GM21737 (cell line): Measurements from ENCODE around the gene ABCG5.

Experiments used
- ATAC-seq: cut with Tn5 transposase; IDR thresholded peaks from one replicate; pipeline ENCODE4 v1.9.1; 2021; ENCODE audit warnings: mild to moderate bottlenecking, moderate library complexity; ENCODE audit not compliant: unreplicated experiment

Gene ABCG5

DNA sequence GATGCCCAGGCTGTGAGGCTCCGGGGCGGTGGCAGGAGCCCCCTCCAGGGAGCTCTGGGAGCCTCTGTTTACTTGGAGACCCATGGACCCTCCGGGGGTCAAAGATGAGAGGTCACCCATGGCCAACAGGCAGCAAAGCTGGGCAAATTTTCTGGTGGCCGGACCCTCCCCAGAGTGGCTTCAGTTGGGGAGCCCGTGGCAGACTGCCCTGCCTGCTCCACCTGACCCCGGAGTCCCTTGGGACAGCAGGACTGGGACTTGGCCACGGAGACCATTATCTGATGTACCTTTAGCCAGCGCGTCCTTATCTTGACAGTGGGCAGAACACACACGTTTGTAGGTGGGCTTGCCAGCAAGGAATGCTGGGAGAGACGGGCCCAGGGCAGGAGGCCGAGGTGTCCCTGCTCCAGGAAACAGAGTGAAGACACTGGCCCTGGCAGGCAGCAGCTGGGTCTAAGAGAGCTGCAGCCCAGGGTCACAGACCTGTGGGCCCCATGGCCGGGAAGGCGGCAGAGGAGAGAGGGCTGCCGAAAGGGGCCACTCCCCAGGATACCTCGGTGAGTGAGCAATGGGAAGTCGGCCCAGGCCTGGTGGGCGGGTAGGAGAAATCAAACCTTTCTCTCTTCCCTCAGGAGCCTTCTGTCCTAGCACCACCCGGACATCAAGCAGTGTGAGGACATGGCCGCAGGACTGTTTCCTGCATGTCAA lies at the start of gene ABCG5, which contains the start of gene ABCG8:
Gene ABCG5 (minus strand): TSS at position 280 of the 708 bp plus-strand sequence. CDS start 160 bp downstream, at position 120.
Gene ABCG8 (plus strand): TSS at position 412 of the 708 bp plus-strand sequence. CDS start 83 bp downstream, at position 495.
- ATAC-seq: no peak

DNA sequence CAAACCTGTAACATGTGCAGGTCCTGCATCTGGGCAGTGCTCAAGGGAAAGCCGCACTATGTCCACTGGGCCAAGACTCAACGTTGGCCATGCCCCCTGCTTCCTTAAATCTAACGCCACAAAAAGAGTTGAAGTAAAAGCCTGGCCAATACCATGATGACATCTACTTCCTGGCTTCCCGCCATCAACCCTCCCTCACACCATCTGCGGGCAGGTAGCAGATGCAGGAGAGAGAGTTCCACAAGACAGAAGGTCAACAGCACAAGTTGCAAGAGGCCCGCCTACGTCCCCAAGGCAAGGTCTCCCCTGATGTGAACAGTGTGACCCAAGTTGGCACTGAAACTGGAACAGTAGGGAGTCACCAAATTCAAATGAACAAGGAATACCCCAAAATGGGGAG lies 48.5 kb upstream of the ABCG5 start:
- ATAC-seq: no peak

DNA sequence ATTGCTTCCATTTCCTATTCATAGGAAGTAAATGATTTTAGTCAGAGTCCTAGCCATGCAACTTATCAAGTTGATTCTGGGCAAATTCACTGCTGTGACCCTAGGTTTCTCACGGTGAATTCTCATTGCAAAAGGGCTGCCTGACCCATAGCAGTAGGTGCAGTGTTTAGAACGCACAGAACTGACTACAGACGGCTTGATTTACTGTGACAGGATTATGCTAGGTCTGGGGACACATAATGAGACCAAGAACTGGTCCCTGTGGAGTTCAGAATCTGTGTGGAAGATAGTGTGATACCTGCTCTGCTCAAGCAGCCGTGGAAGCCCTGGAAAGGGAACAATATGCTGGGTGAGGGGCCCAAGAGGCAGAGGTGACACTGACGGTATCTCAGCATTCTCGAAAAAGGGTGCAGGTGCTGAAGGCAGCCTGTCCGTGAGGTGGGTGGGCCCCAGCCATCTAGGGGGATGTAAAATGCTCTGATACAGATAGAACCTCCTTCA lies 46.5 kb upstream of the ABCG5 start:
- ATAC-seq: no peak

DNA sequence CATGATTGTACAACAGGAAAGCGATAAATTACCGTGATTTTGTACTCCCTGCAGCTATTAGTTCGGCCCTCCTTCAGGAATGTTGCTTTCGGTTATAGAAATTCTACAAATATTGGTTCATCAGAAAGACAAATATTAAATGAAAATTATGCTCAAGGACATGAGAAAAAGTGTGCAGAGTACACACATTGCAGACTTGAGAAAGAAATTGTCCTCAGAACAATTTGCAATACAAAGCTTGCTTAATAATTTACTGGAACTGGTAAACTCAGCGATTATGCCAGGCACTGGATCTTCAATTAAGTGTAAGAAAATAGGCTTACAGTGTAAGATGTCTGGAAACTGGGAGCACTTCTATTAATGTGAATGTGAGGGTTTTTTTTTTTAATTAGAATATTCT lies 46.0 kb upstream of the ABCG5 start:
- no peak for ATAC-seq

DNA sequence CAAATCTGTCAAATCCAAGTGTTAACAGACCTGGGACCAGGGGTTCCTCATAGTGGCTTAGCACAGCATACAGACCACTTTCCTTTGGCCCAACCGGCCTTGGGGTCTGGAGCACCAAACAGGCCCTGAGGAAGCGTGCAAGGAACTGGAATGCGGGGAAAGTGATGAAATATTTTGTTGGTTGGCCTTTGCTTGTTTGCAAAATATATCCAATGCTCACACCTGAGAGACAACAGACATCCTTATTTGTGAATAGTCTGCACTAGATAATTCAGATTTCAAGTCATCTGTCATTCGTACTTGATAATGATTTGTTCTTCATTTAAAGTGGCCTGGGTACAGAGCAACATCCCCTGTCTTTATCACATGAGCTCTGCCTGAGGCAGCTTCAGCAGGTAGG lies 43.7 kb upstream of the ABCG5 start:
- no peak for ATAC-seq

DNA sequence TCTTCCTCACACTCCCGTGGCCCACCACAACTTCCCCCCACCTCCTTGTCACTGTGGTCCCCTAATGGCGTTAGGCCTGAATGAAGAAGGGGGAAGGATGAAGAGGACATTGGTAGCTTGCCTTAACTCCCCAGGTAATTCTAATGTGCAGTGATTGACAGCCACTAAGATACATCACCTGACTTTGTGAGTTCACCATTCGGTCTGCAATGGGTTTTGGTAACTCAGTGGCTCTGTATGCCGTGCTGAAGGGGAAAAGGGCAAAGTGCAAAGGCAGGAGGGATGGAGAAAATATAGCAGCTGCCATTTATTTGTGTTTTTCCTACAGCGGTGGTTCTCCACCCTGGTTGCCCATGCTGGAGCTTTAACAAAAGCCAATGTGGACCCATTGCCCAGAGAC lies 42.3 kb upstream of the ABCG5 start:
- ATAC-seq: no peak

DNA sequence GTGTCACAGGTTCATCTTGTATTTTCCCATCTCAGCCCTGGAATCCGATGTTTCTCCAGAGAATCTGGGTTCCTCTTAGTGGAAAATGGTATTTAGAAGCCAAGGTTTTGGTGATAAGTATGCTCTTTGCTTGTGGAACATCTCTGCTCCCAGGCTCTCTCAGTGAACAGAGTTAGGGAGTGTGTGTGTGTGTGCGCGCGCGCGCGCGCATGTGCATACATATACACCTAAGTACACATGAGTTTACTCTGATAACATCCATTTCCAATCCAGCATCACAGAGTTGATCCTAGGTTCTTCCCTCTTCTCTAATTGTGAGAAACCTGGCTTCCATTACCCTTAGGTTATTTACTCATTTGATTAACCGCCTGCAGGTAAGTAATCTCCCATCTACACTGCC lies 41.8 kb upstream of the ABCG5 start:
- ATAC-seq: no peak

DNA sequence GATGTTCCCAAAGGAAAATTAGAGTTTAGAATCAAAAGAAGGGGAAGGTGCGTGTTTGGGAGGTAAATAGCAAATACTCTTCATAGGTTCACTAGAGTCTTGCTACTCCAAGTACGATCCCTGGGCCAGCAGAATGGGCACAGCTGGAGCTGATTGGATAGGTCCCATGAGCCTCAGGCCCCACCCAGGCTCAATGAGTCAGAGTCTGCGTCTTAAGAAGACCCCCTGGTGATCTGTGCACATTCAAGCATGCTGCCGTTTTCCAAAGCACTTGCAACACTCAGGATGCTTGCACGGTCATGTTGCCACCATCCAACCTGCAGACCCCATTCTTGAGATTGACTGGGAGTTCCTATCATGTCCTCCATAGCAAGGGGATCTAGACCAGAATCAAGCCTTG lies 40.6 kb upstream of the ABCG5 start:
- no peak for ATAC-seq

DNA sequence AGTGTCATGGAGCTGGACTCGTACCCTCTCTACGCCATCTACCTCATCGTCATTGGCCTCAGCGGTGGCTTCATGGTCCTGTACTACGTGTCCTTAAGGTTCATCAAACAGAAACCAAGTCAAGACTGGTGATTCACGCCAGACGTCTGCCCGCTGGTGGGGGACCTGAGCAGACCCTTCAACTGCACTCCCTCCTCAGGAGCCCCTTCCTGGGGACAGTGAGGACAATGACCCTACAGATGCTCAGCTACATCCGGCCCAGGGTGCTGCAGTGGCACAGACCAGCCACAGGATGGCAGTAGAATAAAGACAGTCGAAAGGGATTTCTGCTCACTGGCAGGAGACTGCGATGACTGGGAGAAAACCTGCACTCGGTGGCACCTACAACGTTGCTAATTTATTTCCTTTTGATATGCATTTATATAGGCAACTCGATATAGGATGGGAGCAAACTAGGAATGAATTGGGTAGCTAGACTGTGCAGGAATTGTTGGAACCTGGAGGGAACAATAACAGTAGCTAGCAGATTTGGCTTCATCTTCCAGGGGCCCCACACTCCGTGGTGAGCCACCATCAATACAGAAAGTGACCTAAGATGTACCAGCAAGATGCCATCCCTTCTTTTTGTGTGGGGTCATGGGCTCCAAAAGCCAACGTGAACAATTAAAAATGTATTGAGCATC lies 39.3 kb upstream of the ABCG5 start:
- no peak for ATAC-seq

DNA sequence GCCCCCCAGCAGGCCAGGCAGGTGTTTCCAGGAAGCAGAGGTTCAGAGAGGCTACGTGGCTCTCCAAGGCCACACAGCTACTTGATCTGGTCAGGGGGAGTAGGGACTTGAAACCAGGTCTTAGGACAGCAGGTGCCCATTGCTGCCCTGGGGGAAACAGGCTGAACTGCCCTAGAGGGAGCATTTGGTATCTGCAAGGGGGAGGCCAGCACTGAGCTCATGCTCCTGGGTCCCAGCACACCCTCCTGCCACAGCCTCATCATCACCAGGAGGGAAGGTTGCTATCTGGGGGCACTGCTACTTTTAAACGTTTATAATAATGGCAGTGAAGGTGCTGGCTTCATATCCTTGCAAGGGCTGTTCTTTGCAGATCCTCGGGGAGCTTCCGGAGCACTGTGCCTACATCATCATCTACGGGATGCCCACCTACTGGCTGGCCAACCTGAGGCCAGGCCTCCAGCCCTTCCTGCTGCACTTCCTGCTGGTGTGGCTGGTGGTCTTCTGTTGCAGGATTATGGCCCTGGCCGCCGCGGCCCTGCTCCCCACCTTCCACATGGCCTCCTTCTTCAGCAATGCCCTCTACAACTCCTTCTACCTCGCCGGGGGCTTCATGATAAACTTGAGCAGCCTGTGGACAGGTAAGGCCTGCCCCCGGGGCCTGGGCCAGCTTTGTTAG lies 36.3 kb upstream of the ABCG5 start:
- no peak for ATAC-seq

DNA sequence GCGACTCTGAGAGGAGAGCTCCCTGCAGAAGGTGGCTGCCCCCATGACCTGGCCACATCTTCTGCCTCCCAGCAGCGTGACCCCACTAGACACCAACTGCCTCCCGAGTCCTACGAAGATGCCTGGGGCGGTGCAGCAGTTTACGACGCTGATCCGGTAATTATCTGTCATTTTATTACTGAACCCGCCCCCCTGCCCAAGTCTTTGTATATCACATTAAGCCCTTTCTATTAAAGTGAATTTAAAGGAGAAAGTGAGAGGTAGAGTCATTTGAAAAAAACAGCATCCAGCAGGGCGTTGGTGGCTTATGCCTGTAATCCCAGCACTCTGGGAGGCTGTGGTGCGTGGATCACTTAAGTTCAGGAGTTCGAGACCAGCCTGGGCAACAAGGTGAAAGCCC lies 33.5 kb upstream of the ABCG5 start:
- ATAC-seq: no peak

DNA sequence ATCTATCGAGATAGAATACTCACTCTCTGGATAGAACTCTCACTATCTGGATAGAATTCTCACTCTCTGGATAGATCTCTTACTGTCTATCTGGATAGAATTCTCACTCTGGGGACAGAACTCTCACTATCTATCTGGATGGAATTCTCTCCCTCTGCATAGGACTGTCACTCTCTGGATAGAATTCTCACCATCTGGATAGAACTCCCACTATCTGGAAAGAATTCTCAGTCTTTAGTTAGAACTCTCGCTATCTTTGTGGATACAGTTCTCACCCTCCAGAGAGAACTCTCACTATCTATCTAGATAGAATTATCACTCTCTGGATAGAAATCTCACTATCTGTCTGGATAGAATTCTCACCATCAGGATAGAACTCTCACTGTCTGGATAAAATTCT lies 16.7 kb upstream of the ABCG5 start:
- ATAC-seq: no peak

DNA sequence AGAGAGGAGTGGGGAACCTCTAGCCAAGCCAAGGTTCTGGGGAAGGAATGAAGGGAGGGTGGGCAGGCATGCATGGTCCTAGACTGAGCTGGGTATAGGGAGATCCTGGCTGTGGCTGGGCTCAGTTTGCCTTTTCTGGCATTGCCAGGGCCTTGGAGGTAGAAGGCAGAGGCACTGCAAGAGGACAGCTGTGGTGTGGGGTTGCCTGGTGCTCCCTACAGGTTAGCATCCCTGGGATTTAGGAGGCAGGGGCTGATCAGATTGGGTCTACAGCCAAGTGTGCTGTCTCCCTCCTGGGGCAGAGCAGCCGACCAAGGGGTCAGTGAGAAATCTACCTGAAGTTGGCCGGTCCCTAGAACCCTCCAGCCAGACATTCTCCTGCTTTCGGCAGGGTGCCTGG lies 16.0 kb upstream of the ABCG5 start:
- no peak for ATAC-seq

DNA sequence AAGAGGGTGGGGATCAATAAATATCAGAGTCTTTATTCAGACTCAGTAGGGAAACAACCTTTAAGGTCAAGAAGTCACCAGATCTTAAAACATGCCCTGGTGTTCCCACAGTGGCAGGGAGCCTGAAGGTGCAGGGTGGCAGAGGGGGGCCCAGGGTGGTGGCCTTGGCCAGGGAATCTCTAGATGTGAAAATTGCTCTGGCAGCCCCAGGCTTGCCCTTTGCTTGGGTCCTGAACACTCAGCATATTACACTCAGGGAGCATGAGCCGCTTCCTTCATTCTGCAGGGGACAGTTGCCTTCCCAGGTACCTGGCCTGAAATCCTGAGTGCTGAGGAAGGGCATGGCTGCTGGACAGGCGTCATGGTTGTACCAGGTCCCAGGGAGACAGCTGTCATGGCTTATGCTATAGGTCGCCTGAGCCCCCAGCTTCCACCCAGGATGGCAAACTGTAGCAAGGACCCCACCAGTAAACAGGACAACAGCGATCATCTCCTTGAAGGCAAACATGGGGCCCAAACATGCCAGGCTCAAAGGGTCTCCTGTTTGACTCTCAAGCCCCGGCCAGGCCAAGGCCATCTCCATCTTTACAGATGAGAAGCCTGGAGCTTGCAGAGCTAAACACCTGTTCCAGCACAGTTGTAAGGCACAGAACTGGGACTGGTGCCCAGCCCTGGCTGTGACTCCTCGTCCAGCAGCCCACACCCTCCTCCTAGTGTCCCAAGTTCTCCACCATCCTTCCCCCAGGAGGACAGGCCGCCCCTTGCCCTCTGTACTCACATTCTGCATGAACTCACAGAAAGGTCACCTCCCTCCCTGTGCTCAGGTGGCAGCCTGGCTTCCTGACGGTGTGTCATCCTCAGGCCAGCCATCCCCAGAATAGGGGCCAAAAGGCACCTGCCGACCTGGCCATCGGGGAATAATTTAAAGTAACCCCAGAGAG lies 14.8 kb upstream of the ABCG5 start:
- ATAC-seq: no peak

DNA sequence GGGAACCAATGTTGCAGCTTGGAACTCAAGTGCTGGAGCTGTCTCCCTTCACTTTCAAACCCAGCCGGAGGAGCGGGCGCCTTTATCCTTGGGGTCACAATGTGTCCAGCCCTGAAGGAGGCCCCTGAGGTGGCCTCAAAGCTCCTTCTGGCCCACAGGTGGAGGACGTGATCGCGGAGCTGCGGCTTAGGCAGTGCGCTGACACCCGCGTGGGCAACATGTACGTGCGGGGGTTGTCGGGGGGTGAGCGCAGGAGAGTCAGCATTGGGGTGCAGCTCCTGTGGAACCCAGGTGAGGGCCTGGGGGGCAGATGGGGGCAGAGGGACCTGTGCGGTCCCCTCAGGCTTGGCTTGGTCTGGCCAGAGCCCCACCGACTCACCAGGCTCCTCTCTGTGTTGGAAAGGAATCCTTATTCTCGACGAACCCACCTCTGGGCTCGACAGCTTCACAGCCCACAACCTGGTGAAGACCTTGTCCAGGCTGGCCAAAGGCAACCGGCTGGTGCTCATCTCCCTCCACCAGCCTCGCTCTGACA lies 13.6 kb upstream of the ABCG5 start:
- ATAC-seq: no peak

DNA sequence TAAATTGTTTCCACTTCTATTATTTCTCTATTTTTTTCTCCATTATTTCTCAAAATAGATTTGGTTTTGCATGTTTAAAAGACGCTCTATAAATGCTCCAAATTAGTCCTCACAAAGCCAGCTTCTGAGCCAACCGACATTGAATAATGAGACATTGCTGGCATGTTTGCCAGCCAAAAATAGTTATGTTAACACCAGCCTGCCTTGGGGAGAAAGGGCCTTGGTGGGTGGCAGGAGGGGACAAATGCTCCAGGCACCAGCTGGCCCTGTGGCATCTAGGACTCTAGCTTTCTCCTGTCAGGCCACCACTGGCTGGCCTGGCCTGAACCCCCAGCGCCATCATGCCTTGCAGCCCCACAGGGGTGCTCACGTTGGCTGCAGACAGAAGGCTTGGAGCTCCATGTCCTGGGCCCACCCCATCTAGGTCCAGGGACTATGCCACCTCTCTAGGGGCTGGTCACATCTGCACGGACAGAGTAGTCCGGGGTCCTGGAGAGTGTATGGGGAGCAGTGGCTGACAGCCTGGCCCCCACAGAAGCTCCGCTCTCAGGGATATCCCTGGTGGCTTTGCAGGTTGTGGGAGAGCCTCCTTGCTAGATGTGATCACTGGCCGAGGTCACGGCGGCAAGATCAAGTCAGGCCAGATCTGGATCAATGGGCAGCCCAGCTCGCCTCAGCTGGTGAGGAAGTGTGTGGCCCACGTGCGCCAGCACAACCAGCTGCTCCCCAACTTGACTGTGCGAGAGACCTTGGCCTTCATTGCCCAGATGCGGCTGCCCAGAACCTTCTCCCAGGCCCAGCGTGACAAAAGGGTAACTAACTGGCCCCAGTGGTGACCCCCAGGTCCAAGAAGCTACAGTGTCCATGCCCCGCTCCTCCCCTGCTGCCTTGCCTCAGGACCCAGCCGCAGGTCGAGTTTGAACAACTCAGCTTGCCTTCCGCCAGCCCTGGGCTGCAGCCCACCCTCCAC lies 12.7 kb upstream of the ABCG5 start:
- ATAC-seq: no peak

DNA sequence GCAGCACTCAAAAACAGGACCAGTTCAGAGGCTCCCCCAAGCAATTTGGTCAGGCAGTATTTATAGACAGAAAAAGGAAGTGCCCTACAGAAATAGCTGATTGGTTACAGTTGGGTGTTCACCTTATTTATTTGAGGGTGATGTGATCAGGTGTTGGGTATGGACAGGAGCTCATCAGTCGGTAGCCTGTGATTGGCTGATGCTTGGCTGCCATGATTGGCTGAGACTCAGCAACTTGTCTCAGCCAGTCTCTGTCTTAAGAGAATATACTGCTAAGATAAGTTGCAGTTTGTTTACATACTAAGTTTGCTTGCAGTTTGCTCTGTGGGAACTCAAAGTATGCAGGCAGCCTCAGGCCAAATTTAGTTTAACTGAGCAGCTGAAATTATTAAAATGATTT lies 9.6 kb upstream of the ABCG5 start:
- ATAC-seq: no peak

DNA sequence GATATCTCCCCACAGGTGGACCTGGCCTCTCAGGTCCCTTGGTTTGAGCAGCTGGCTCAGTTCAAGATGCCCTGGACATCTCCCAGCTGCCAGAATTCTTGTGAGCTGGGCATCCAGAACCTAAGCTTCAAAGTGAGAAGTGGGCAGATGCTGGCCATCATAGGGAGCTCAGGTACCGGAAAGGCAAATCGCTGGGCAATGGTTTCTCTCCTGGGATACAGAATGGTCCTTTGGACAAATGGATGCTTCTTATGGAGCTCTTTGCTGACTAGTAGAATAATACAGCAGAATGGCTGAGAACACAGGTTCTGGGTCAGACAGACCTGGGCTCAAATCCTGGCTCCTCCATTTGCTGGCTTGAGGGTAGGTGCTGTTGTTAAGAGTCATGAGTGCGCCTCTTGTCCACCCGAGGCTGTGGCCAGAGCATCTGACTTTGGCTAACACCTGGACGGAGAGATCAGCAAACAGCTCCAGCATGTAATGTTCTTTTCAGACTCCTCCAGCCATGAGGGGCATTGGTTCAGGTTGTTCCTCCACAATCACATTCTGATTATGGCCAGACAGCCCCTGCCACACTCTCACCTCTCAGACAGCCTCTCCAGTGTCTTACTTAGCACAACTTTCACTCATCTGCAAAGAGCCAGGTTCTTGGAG lies 7.6 kb upstream of the ABCG5 start:
- ATAC-seq: no peak

DNA sequence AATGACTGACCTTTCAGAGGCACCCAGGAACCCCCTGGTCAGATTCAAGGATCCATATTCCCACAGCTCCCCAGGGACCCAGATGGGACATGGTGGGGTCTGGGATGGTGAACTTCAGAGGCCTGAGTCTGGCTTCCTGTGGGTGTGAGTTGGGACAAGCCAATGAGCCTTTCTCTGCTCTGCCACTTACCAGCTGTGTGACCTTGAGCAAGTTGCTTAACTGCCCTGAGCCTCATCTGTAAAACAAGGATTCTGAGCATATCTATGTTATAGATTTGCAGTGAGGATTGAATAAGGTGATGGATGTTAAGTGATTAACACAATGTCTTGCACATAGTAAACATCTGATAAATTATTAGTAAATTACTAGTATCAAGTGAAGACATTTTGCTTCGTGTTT lies 6.5 kb upstream of the ABCG5 start:
- ATAC-seq: no peak
